Measurements from ENCODE around the gene KIFC3.
"Not testable (repeated sequence)": the region's sequence is repeated elsewhere in the genome, so short reads cannot be mapped to it uniquely, and the experiment has no call there.

KIFC3 gene

GRCh38 chr16:57750796-57751538 lies 51.3 kb downstream of the KIFC3 start:
- DNase-seq, result no peak

- DNase-seq, result no peak
Measured at GRCh38 chr16:57749856-57750452, 52.3 kb downstream of the KIFC3 start.

- DNase-seq, result no peak
Measured at GRCh38 chr16:57749101-57749692, 53.1 kb downstream of the KIFC3 start.

- DNase-seq, result no peak
Measured at GRCh38 chr16:57748596-57748995, 53.7 kb downstream of the KIFC3 start.

GRCh38 chr16:57747996-57748395 lies 54.3 kb downstream of the KIFC3 start:
- no peak for DNase-seq

- no peak for DNase-seq
Measured at GRCh38 chr16:57747496-57747895, 54.8 kb downstream of the KIFC3 start.

- DNase-seq, result no peak
Measured at GRCh38 chr16:57747091-57747490, 55.2 kb downstream of the KIFC3 start.

GRCh38 chr16:57746316-57746715 lies 56.0 kb downstream of the KIFC3 start:
- not testable (repeated sequence) for DNase-seq

- no peak for DNase-seq
Measured at GRCh38 chr16:57745768-57746167, 56.5 kb downstream of the KIFC3 start.

GRCh38 chr16:57744642-57744903 lies 57.7 kb downstream of the KIFC3 start:
- DNase-seq, result no peak

GRCh38 chr16:57743886-57744641 lies 58.2 kb downstream of the KIFC3 start:
- DNase-seq, result no peak

GRCh38 chr16:57743458-57743857 lies 58.8 kb downstream of the KIFC3 start:
- DNase-seq, result no peak

- no peak for DNase-seq
Measured at GRCh38 chr16:57742543-57742942, 59.7 kb downstream of the KIFC3 start.

- no peak for DNase-seq
Measured at GRCh38 chr16:57741660-57742191, 60.6 kb downstream of the KIFC3 start.

- no peak for DNase-seq
Measured at GRCh38 chr16:57740423-57741071, 61.7 kb downstream of the KIFC3 start.

- no peak for DNase-seq
Measured at GRCh38 chr16:57739756-57740422, 62.4 kb downstream of the KIFC3 start.

GRCh38 chr16:57738844-57739243 lies 63.4 kb downstream of the KIFC3 start:
- DNase-seq, result no peak

GRCh38 chr16:57736419-57737351 lies 65.6 kb downstream of the KIFC3 start:
- peak; percentile 30 for DNase-seq

GRCh38 chr16:57735755-57736418 lies 66.4 kb downstream of the KIFC3 start, which contains the start of gene KATNB1:
TSS of gene KATNB1 (plus strand) at chr16:57735770. CDS start at chr16:57737244, 1,474 bp downstream.
- DNase-seq, result no peak

GRCh38 chr16:57734925-57735754 lies 67.2 kb downstream of the KIFC3 start:
- peak; percentile 100 for DNase-seq
